Neuronal stem cell (in vitro differentiated cells): ENCODE data around the gene RNF113B.

ENCODE experiments used
- DNase-seq: peaks from one replicate; pipeline ENCODE4 v3.0.0-alpha.2; 2013; ENCODE audit warnings: low spot score
- H2AFZ ChIP-seq: one replicate; pipeline ENCODE4 v1.6.1; 2013; ENCODE audit warnings: mild to moderate bottlenecking, low read length, inconsistent platforms
- H2AK5ac ChIP-seq: 2 replicates; pipeline ENCODE4 v1.6.1; 2013; ENCODE audit warnings: low read depth, mild to moderate bottlenecking, inconsistent platforms, low read length, moderate library complexity, mixed read lengths
- H2BK120ac ChIP-seq: 2 replicates; pipeline ENCODE4 v1.6.1; 2013; ENCODE audit warnings: low read depth, mild to moderate bottlenecking, inconsistent platforms, low read length, moderate library complexity, mixed read lengths
- H2BK12ac ChIP-seq: one replicate; pipeline ENCODE4 v1.6.1; 2013; ENCODE audit warnings: low read length, inconsistent platforms
- H2BK15ac ChIP-seq: 2 replicates; pipeline ENCODE4 v1.6.1; 2013; ENCODE audit warnings: mild to moderate bottlenecking, low read length, inconsistent platforms, mixed read lengths
- H2BK5ac ChIP-seq: one replicate; pipeline ENCODE4 v1.6.1; 2013; ENCODE audit warnings: inconsistent platforms, mild to moderate bottlenecking, low read length, moderate library complexity
- H3K14ac ChIP-seq: one replicate; pipeline ENCODE4 v1.6.1; 2013; ENCODE audit warnings: low read length, inconsistent platforms
- H3K18ac ChIP-seq: 2 replicates; pipeline ENCODE4 v1.6.1; 2013; ENCODE audit warnings: low read length, inconsistent platforms
- H3K23ac ChIP-seq: 2 replicates; pipeline ENCODE4 v1.6.1; 2013; ENCODE audit warnings: low read depth, mild to moderate bottlenecking, mixed read lengths, low read length, inconsistent platforms; ENCODE audit not compliant: poor library complexity
- H3K27ac ChIP-seq: replicated peaks from 3 replicates; pipeline ENCODE4 v1.5.1; 2013; ENCODE audit warnings: low read length, inconsistent platforms
- H3K27me3 ChIP-seq, 3 experiments: 2 replicates each; pipeline ENCODE4 v1.6.1; 2013; ENCODE audit warnings: low read length in 3 of 3, mild to moderate bottlenecking in 2 of 3, inconsistent platforms in 1 of 3, low read depth in 1 of 3, mixed read lengths in 1 of 3, moderate library complexity in 1 of 3; ENCODE audit not compliant: control insufficient read depth in 3 of 3, insufficient read depth in 3 of 3
- H3K36me3 ChIP-seq, 2 donors: replicated peaks in 1 of 2; 2 replicates each; pipeline ENCODE4 v1.6.1; 2013; ENCODE audit warnings: low read length in 2 of 2; ENCODE audit not compliant: control insufficient read depth in 2 of 2, insufficient read depth in 2 of 2
- H3K4ac ChIP-seq: 2 replicates; pipeline ENCODE4 v1.6.1; 2013; ENCODE audit warnings: inconsistent platforms, mild to moderate bottlenecking, low read length, moderate library complexity
- H3K4me1 ChIP-seq, 2 donors: 1 replicate in 1 of 2; 2 replicates in 1 of 2; pipeline ENCODE4 v1.6.1; 2013; ENCODE audit warnings: low read length in 2 of 2, low read depth in 1 of 2; ENCODE audit not compliant: control insufficient read depth in 2 of 2, insufficient read depth in 1 of 2
- H3K4me2 ChIP-seq: one replicate; pipeline ENCODE4 v1.6.1; 2013; ENCODE audit warnings: mild to moderate bottlenecking, low read length, inconsistent platforms; ENCODE audit not compliant: insufficient read depth, poor library complexity, severe bottlenecking
- H3K4me3 ChIP-seq, 2 donors: 2 replicates each; pipeline ENCODE4 v1.5.1; 2013; ENCODE audit warnings: low read length in 2 of 2, mild to moderate bottlenecking in 2 of 2, inconsistent platforms in 1 of 2, moderate library complexity in 1 of 2
- H3K79me1 ChIP-seq: one replicate; pipeline ENCODE4 v1.6.1; 2013; ENCODE audit warnings: low read depth, mild to moderate bottlenecking, inconsistent platforms, low read length, moderate library complexity
- H3K9ac ChIP-seq: one replicate; pipeline ENCODE4 v1.6.1; 2013; ENCODE audit warnings: mild to moderate bottlenecking, low read depth, low read length, inconsistent platforms; ENCODE audit not compliant: poor library complexity
- H3K9me3 ChIP-seq, 2 donors: replicated peaks in 1 of 2; 2 replicates each; pipeline versions ENCODE3 to v1.6.1; 2013; ENCODE audit warnings: low read length in 2 of 2, mild to moderate bottlenecking in 2 of 2, inconsistent platforms in 1 of 2, low read depth in 1 of 2, mixed read lengths in 1 of 2, moderate library complexity in 1 of 2; ENCODE audit not compliant: control insufficient read depth in 2 of 2, insufficient read depth in 1 of 2
- H4K8ac ChIP-seq: one replicate; pipeline ENCODE4 v1.6.1; 2013; ENCODE audit warnings: low read depth, mild to moderate bottlenecking, inconsistent platforms, low read length, moderate library complexity
- H4K91ac ChIP-seq: one replicate; pipeline ENCODE4 v1.6.1; 2013; ENCODE audit warnings: low read length, low read depth, mild to moderate bottlenecking, inconsistent platforms; ENCODE audit not compliant: poor library complexity
- WGBS, 2 donors: extraction: QIAGEN DNeasy Blood & Tissue Kit; methylation state at CpG; one replicate each; pipeline ENCODE4 v1.1.7; 2013; ENCODE audit warnings: missing lambda C conversion rate in 2 of 2, mixed read lengths in 1 of 2; ENCODE audit not compliant: insufficient read length in 2 of 2, insufficient replicate concordance in 1 of 2; ENCODE audit errors: extremely low coverage in 2 of 2; 5-methylcytosine and 5-hydroxymethylcytosine counted together

Gene RNF113B

GRCh38 chr13:98162935-98163334 lies 14.1 kb downstream of the RNF113B start:
- no peak overlapping the region for H3K9ac ChIP-seq
- no peak overlapping the region for H3K14ac ChIP-seq
- H2BK12ac ChIP-seq: no peak overlapping the region
- H3K36me3 ChIP-seq: peaks cover 3 to 13% of the 10 kb centered on the region in 2 donors
- H4K91ac ChIP-seq: no peak overlapping the region
- H3K4me1 ChIP-seq: peaks cover 0 to 6% of the 10 kb centered on the region in 2 donors
- H4K8ac ChIP-seq: no peak overlapping the region
- no CpG with 5 or more reads among the region's 5 CpGs for WGBS, 2 donors
- no peak overlapping the region for H3K23ac ChIP-seq
- no peaks in the 10 kb centered on the region for H3K27me3 ChIP-seq
- no peak overlapping the region for H3K4me3 ChIP-seq
- H2AK5ac ChIP-seq: no peak overlapping the region
- H3K4ac ChIP-seq: no peak overlapping the region
- no peak overlapping the region for H3K4me2 ChIP-seq
- H3K9me3 ChIP-seq: no peaks in the 10 kb centered on the region
- no peak overlapping the region for H2BK15ac ChIP-seq
- H3K18ac ChIP-seq: no peak overlapping the region
- H2BK5ac ChIP-seq: no peak overlapping the region
- no peak for DNase-seq
- H2BK120ac ChIP-seq: no peak overlapping the region
- peaks cover 3% of the 10 kb centered on the region for H3K79me1 ChIP-seq
- H2AFZ ChIP-seq: no peak overlapping the region
- no peak overlapping the region for H3K27ac ChIP-seq

- Histone ChIP-seq H3K4me1 (peaks cover 3 to 8% of the 10 kb centered on the region in 2 donors), H2BK120ac (no peak overlapping the region), H2AFZ (no peak overlapping the region), H4K91ac (no peak overlapping the region), H3K36me3 (peaks cover 7 to 23% of the 10 kb centered on the region in 2 donors), H3K4me2 (no peak overlapping the region), H2BK12ac (no peak overlapping the region), H2AK5ac (no peak overlapping the region), H3K79me1 (peaks cover 11% of the 10 kb centered on the region), H3K4ac (no peak overlapping the region), H3K14ac (no peak overlapping the region), H3K27me3 (no peaks in the 10 kb centered on the region), H3K27ac (no peak overlapping the region), H2BK15ac (no peak overlapping the region), H3K4me3 (no peak overlapping the region), H3K9me3 (no peaks in the 10 kb centered on the region), H4K8ac (no peak overlapping the region), H2BK5ac (no peak overlapping the region), H3K18ac (no peak overlapping the region), H3K9ac (no peak overlapping the region), H3K23ac (no peak overlapping the region)
- WGBS, 2 donors: no CpG with 5 or more reads among the region's 5 CpGs
- no peak for DNase-seq
Observed at GRCh38 chr13:98158172-98158899, 18.7 kb downstream of the RNF113B start.

- WGBS, 2 donors: no CpG with 5 or more reads among the region's 1 CpG
- Histone ChIP-seq H3K4me1 (peaks cover 3 to 8% of the 10 kb centered on the region in 2 donors), H3K4me3 (no peak overlapping the region)
Observed at GRCh38 chr13:98157609-98158008, 19.5 kb downstream of the RNF113B start.

DNA sequence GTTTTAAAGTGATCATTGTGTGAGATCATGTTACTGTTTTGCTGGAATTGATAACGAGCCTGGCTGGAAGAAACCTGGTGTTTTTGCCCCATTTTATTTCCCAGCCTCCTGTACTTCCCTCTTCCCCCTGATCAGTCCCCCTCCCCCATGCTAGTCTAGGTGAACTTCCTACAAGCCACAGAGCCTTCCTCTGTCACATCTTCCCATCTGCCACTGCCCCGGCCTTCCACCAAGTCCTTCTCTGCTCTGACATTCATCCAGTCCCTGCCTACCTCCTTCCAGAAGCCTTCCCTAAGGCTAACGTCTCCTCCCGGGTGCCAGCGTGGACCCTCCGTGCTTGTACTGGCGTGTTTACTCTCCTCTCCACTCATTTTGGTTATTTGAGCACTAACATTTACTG lies 19.9 kb downstream of the RNF113B start:
- H3K9ac ChIP-seq: no peak overlapping the region
- H3K79me1 ChIP-seq: peaks cover 11% of the 10 kb centered on the region
- H3K4me2 ChIP-seq: no peak overlapping the region
- no peak overlapping the region for H2BK120ac ChIP-seq
- H3K36me3 ChIP-seq: peaks cover 7 to 23% of the 10 kb centered on the region in 2 donors
- H3K9me3 ChIP-seq: no peaks in the 10 kb centered on the region
- H3K4me1 ChIP-seq: peaks cover 3 to 8% of the 10 kb centered on the region in 2 donors
- no CpG with 5 or more reads among the region's 7 CpGs for WGBS, 2 donors
- H3K23ac ChIP-seq: no peak overlapping the region
- H3K14ac ChIP-seq: no peak overlapping the region
- no peak overlapping the region for H2BK12ac ChIP-seq
- H3K27me3 ChIP-seq: no peaks in the 10 kb centered on the region
- no peak overlapping the region for H3K27ac ChIP-seq
- DNase-seq: no peak
- no peak overlapping the region for H4K8ac ChIP-seq
- no peak overlapping the region for H2AK5ac ChIP-seq
- no peak overlapping the region for H3K4me3 ChIP-seq
- no peak overlapping the region for H2BK5ac ChIP-seq
- peak overlapping the region; percentile 12 for H3K18ac ChIP-seq
- H2AFZ ChIP-seq: no peak overlapping the region
- H4K91ac ChIP-seq: no peak overlapping the region
- H2BK15ac ChIP-seq: no peak overlapping the region
- H3K4ac ChIP-seq: no peak overlapping the region

More at GRCh38 chr13:98157609-98158008, 19.5 kb downstream of the RNF113B start:
- H2AK5ac ChIP-seq: no peak overlapping the region
- no peak overlapping the region for H2BK120ac ChIP-seq
- DNase-seq: no peak
- no peak overlapping the region for H3K27ac ChIP-seq
- H3K79me1 ChIP-seq: peaks cover 11% of the 10 kb centered on the region
- H2BK5ac ChIP-seq: no peak overlapping the region
- H3K4ac ChIP-seq: no peak overlapping the region
- H3K36me3 ChIP-seq: peaks cover 7 to 23% of the 10 kb centered on the region in 2 donors
- no peak overlapping the region for H2AFZ ChIP-seq
- no peak overlapping the region for H3K4me2 ChIP-seq
- H3K9me3 ChIP-seq: no peaks in the 10 kb centered on the region
- no peaks in the 10 kb centered on the region for H3K27me3 ChIP-seq
- no peak overlapping the region for H2BK12ac ChIP-seq
- no peak overlapping the region for H3K18ac ChIP-seq
- H3K14ac ChIP-seq: no peak overlapping the region
- H3K9ac ChIP-seq: no peak overlapping the region
- H4K91ac ChIP-seq: no peak overlapping the region
- no peak overlapping the region for H2BK15ac ChIP-seq
- no peak overlapping the region for H3K23ac ChIP-seq
- H4K8ac ChIP-seq: no peak overlapping the region
